GM23338 (cell line): Measurements from ENCODE around the gene TRIM68. TPM values are rescaled to one million over a fixed set of nuclear protein-coding genes. Genes with fewer than 3 reads are reported as not detected.

Experiments
- ATAC-seq: fragments of 200-7000 bp; cut with Tn5 transposase; 3 replicates; pipeline ENCODE4 v1.9.1; 2020
- DNase-seq: peaks from one replicate; pipeline ENCODE4 v3.0.0-alpha.2; 2015; ENCODE audit warnings: low spot score
- H2AFZ ChIP-seq: fragments of 200-600 bp; sonication (generic); 2 replicates; pipeline ENCODE4 v1.8.0; 2016; ENCODE audit warnings: antibody characterized with exemption, mild to moderate bottlenecking, moderate library complexity
- H3F3A ChIP-seq: fragments of 200-600 bp; sonication (generic); replicated peaks from 2 replicates; pipeline ENCODE4 v1.8.0; 2017; ENCODE audit warnings: antibody characterized with exemption, mixed run types, low read depth
- H3K27ac ChIP-seq: fragments of 200-600 bp; sonication (generic); 2 replicates; pipeline ENCODE4 v1.6.1; 2016; ENCODE audit warnings: low read depth
- H3K27me3 ChIP-seq: fragments of 200-600 bp; sonication (generic); 2 replicates; pipeline ENCODE4 v1.8.0; 2016; ENCODE audit warnings: mild to moderate bottlenecking, mixed run types, moderate library complexity; ENCODE audit not compliant: insufficient read depth
- H3K36me3 ChIP-seq: fragments of 200-600 bp; sonication (generic); 2 replicates; pipeline ENCODE4 v1.8.0; 2016; ENCODE audit warnings: mild to moderate bottlenecking; ENCODE audit not compliant: insufficient read depth
- H3K4me1 ChIP-seq: fragments of 200-600 bp; sonication (generic); 2 replicates; pipeline ENCODE4 v1.8.0; 2016; ENCODE audit warnings: mild to moderate bottlenecking, moderate library complexity; ENCODE audit not compliant: insufficient read depth
- H3K4me2 ChIP-seq: fragments of 200-600 bp; sonication (generic); 2 replicates; pipeline ENCODE4 v1.7.1; 2017; ENCODE audit warnings: mixed run types
- H3K4me3 ChIP-seq: fragments of 200-600 bp; sonication (generic); 2 replicates; pipeline ENCODE4 v1.6.1; 2016; ENCODE audit warnings: mixed run types
- H3K79me2 ChIP-seq: fragments of 200-600 bp; sonication (generic); replicated peaks from 2 replicates; pipeline ENCODE4 v1.8.0; 2017; ENCODE audit warnings: mild to moderate bottlenecking; ENCODE audit not compliant: insufficient read depth
- H3K9me2 ChIP-seq: fragments of 200-600 bp; sonication (generic); 2 replicates; pipeline ENCODE4 v1.8.0; 2017; ENCODE audit not compliant: insufficient read depth
- H4K20me1 ChIP-seq: fragments of 200-600 bp; sonication (generic); replicated peaks from 2 replicates; pipeline ENCODE4 v1.8.0; 2017; ENCODE audit warnings: mild to moderate bottlenecking; ENCODE audit not compliant: insufficient read depth
- H3K27ac Mint-ChIP-seq: 2 replicates; pipeline ENCODE4 v1.8.0; 2020; ENCODE audit warnings: inconsistent platforms, mild to moderate bottlenecking, moderate library complexity, mixed read lengths
- H3K27me3 Mint-ChIP-seq: 3 replicates; pipeline ENCODE4 v1.8.0; 2022; ENCODE audit warnings: low read depth, mild to moderate bottlenecking, moderate library complexity, mixed read lengths, inconsistent platforms; ENCODE audit not compliant: insufficient read depth, poor library complexity
- H3K36me3 Mint-ChIP-seq: 3 replicates; pipeline ENCODE4 v1.8.0; 2021; ENCODE audit warnings: low read depth, mild to moderate bottlenecking, inconsistent platforms, moderate library complexity, mixed read lengths
- H3K4me1 Mint-ChIP-seq: 3 replicates; pipeline ENCODE4 v1.8.0; 2020; ENCODE audit warnings: mild to moderate bottlenecking, inconsistent platforms, mixed read lengths
- H3K4me3 Mint-ChIP-seq: 3 replicates; pipeline ENCODE4 v1.8.0; 2021; ENCODE audit warnings: moderate library complexity, mild to moderate bottlenecking, inconsistent platforms, mixed read lengths
- H3K9me3 Mint-ChIP-seq: 3 replicates; pipeline ENCODE4 v1.8.0; 2020; ENCODE audit warnings: moderate library complexity, mild to moderate bottlenecking, inconsistent platforms, mixed read lengths
- CREB1 ChIP-seq: fragments of 250-450 bp; sonication (Bioruptor Pico); IDR thresholded peaks from 2 replicates; pipeline ENCODE4 v1.5.0; 2020; ENCODE audit warnings: low read depth, mild to moderate bottlenecking, moderate library complexity
- CTCF ChIP-seq, 2 experiments: fragments of 200-600 bp in 1 of 2; sonication (generic) in 1 of 2; conservative IDR thresholded peaks; 2 replicates each; pipeline versions ENCODE4 v1.5.1 to v1.6.1; 2016 to 2017; ENCODE audit warnings: antibody characterized with exemption in 2 of 2, low read depth in 2 of 2, mild to moderate bottlenecking in 2 of 2, moderate library complexity in 1 of 2
- ETS1 ChIP-seq: IDR thresholded peaks from 2 replicates; pipeline ENCODE4 v1.6.1; 2016; ENCODE audit warnings: antibody characterized with exemption
- EZH2 ChIP-seq: fragments of 200-600 bp; sonication (generic); IDR thresholded peaks from one replicate; pipeline ENCODE4 v1.8.0; 2017; ENCODE audit warnings: antibody characterized with exemption, mild to moderate bottlenecking, low read depth; ENCODE audit not compliant: unreplicated experiment
- EZH2phosphoT487 ChIP-seq: fragments of 200-600 bp; sonication (generic); IDR thresholded peaks from one replicate; pipeline ENCODE4 v1.8.1; 2018; ENCODE audit warnings: antibody characterized with exemption; ENCODE audit not compliant: unreplicated experiment
- JUNB ChIP-seq: IDR thresholded peaks from one replicate; pipeline ENCODE4 v1.6.1; 2016; ENCODE audit warnings: antibody characterized with exemption; ENCODE audit not compliant: unreplicated experiment
- NANOG ChIP-seq: IDR thresholded peaks from 2 replicates; pipeline ENCODE4 v1.6.1; 2016; ENCODE audit warnings: antibody characterized with exemption, borderline replicate concordance
- POLR2AphosphoS5 ChIP-seq: IDR thresholded peaks from 2 replicates; pipeline ENCODE4 v1.6.1; 2016; ENCODE audit warnings: antibody characterized with exemption, low read depth
- STAT1 ChIP-seq: IDR thresholded peaks from one replicate; pipeline ENCODE4 v1.6.1; 2016; ENCODE audit warnings: antibody characterized with exemption; ENCODE audit not compliant: unreplicated experiment
- ZNF114 ChIP-seq: fragments of 250-450 bp; sonication (Bioruptor Pico); IDR thresholded peaks from 2 replicates; pipeline ENCODE4 v1.5.0; 2020; ENCODE audit warnings: mild to moderate bottlenecking, moderate library complexity
- ZNF331 ChIP-seq: fragments of 250-450 bp; sonication (Bioruptor Pico); IDR thresholded peaks from 2 replicates; pipeline ENCODE4 v1.5.0; 2020; ENCODE audit warnings: low read depth, mild to moderate bottlenecking, moderate library complexity
- ZNF462 ChIP-seq: fragments of 250-450 bp; sonication (Bioruptor Pico); IDR thresholded peaks from 2 replicates; pipeline ENCODE4 v1.5.0; 2020; ENCODE audit warnings: mild to moderate bottlenecking, moderate library complexity
- polyA plus RNA-seq: library from polyadenylated mRNA; unstranded; fragments of >200 nt; fragmentation: Nextera tagmentation; extraction: Ambion mirVana; gene quantifications from 2 replicates; pipeline ENCODE4 v1.2.1, GENCODE V29; 2016
- total RNA-seq: library from RNA; depleted of rRNA; stranded (reverse); fragments of >200 nt; shearing (Covaris generic); gene quantifications from 2 replicates; pipeline ENCODE4 v1.2.3, GENCODE V29; 2014
- TF ChIP-seq, protein P1 (sequence below): IDR thresholded peaks from one replicate; pipeline ENCODE4 v1.6.1; 2018; ENCODE audit warnings: antibody characterized with exemption; ENCODE audit not compliant: unreplicated experiment

The TRIM68 gene
- total and polyA plus RNA-seq, 2 experiments from 2014 or later: 1.6 to 5.7 TPM

GRCh38 chr11:4641501-4641900 lies 33.5 kb upstream of the TRIM68 start:
- ATAC-seq: no peak

More at GRCh38 chr11:4641501-4641900, 33.5 kb upstream of the TRIM68 start:
- no peaks in the 10 kb centered on the region for H3F3A ChIP-seq
- H3K4me3 ChIP-seq: no peak overlapping the region
- H3K27me3 ChIP-seq: no peaks in the 10 kb centered on the region
- no peak overlapping the region for H3K4me3 Mint-ChIP-seq
- H3K4me1 Mint-ChIP-seq: no peaks in the 10 kb centered on the region; the same call in 2 of the 3 replicates
- DNase-seq: peak; percentile 9
- TF ChIP-seq STAT1: no peak
- TF ChIP-seq ETS1: no peak
- no peak for TF ChIP-seq POLR2AphosphoS5
- no peak for TF ChIP-seq ZNF462
- no peak for TF ChIP-seq ZNF331 (CRISPR knock-in tag)
- no peak for TF ChIP-seq CTCF (conservative IDR thresholded peaks at IDR 0.05; ENCODE audit: low read depth in 2 of 2)
- TF ChIP-seq CREB1: no peak
- TF ChIP-seq, protein P1, sequence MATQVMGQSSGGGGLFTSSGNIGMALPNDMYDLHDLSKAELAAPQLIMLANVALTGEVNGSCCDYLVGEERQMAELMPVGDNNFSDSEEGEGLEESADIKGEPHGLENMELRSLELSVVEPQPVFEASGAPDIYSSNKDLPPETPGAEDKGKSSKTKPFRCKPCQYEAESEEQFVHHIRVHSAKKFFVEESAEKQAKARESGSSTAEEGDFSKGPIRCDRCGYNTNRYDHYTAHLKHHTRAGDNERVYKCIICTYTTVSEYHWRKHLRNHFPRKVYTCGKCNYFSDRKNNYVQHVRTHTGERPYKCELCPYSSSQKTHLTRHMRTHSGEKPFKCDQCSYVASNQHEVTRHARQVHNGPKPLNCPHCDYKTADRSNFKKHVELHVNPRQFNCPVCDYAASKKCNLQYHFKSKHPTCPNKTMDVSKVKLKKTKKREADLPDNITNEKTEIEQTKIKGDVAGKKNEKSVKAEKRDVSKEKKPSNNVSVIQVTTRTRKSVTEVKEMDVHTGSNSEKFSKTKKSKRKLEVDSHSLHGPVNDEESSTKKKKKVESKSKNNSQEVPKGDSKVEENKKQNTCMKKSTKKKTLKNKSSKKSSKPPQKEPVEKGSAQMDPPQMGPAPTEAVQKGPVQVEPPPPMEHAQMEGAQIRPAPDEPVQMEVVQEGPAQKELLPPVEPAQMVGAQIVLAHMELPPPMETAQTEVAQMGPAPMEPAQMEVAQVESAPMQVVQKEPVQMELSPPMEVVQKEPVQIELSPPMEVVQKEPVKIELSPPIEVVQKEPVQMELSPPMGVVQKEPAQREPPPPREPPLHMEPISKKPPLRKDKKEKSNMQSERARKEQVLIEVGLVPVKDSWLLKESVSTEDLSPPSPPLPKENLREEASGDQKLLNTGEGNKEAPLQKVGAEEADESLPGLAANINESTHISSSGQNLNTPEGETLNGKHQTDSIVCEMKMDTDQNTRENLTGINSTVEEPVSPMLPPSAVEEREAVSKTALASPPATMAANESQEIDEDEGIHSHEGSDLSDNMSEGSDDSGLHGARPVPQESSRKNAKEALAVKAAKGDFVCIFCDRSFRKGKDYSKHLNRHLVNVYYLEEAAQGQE: no peak
- no peak for TF ChIP-seq ZNF114 (CRISPR knock-in tag)
- TF ChIP-seq EZH2phosphoT487: no peak
- TF ChIP-seq JUNB: no peak
- TF ChIP-seq EZH2: no peak
- no peak for TF ChIP-seq NANOG
- no peak overlapping the region for H3K4me2 ChIP-seq
- no peaks in the 10 kb centered on the region for H3K36me3 ChIP-seq
- H3K9me2 ChIP-seq: peaks cover 16% of the 10 kb centered on the region; the same call in 1 of the 2 replicates
- no peaks in the 10 kb centered on the region for H3K4me1 ChIP-seq
- no peak overlapping the region for H3K27ac Mint-ChIP-seq
- H3K27ac ChIP-seq: no peak overlapping the region
- H3K36me3 Mint-ChIP-seq: no peaks in the 10 kb centered on the region
- no peaks in the 10 kb centered on the region for H3K9me3 Mint-ChIP-seq
- H4K20me1 ChIP-seq: no peaks in the 10 kb centered on the region
- H2AFZ ChIP-seq: no peak overlapping the region
- peaks cover 4% of the 10 kb centered on the region for H3K27me3 Mint-ChIP-seq
- H3K79me2 ChIP-seq: no peaks in the 10 kb centered on the region
